ENCODE measurements around the gene ZNF541. TPM values are rescaled to one million over a fixed set of nuclear protein-coding genes. Genes with fewer than 3 reads are reported as not detected.
A peak's percentile ranks its signal among the peaks of the same experiment; 100 is the strongest.

Gene ZNF541
- total RNA-seq, 2 donors from 2014 or later: 0.23 to 13.9 TPM

- Histone ChIP-seq H3K9me3 (no peaks in the 10 kb centered on the region), H3K4me1 (replicated peaks) (peaks cover 13% of the 10 kb centered on the region), H3K27me3 (replicated peaks; ENCODE audit: insufficient read depth) (no peaks in the 10 kb centered on the region), H3K36me3 (no peaks in the 10 kb centered on the region), H3K27ac (no peak overlapping the region), H3K4me3 (no peak overlapping the region)
- no peak for DNase-seq (ENCODE audit: low spot score)
- intact Hi-C loops (cut with DNase I): no loop called here
- TF ChIP-seq POLR2AphosphoS5 (IDR thresholded peaks at IDR 0.05): no peak
- TF ChIP-seq POLR2A (IDR thresholded peaks at IDR 0.05): no peak
- TF ChIP-seq, protein P1, sequence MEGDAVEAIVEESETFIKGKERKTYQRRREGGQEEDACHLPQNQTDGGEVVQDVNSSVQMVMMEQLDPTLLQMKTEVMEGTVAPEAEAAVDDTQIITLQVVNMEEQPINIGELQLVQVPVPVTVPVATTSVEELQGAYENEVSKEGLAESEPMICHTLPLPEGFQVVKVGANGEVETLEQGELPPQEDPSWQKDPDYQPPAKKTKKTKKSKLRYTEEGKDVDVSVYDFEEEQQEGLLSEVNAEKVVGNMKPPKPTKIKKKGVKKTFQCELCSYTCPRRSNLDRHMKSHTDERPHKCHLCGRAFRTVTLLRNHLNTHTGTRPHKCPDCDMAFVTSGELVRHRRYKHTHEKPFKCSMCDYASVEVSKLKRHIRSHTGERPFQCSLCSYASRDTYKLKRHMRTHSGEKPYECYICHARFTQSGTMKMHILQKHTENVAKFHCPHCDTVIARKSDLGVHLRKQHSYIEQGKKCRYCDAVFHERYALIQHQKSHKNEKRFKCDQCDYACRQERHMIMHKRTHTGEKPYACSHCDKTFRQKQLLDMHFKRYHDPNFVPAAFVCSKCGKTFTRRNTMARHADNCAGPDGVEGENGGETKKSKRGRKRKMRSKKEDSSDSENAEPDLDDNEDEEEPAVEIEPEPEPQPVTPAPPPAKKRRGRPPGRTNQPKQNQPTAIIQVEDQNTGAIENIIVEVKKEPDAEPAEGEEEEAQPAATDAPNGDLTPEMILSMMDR (IDR thresholded peaks at IDR 0.05): no peak
- 87% methylated on average over 7 of the region's 7 CpGs for WGBS
Observed at GRCh38 chr19:47615230-47615629, 42.3 kb upstream of the ZNF541 start.

DNA sequence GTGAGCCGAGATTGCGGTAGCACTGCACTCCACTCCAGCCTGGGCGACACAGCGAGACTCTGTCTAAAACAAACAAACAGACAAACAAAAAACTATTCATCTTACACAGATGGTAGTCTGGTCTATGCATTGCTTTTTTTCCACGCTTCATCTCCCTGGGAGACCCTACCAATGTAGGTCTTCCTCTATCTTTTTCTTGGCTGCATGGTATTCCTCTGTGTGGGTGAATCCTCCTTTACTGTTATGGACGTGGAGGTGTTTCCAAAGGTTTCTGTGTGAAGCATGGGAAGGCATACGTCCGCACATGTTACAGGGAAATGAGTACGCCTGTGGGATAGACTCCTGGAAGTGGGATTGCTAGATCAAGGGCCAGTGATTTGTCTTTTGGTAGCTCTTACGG lies 41.6 kb upstream of the ZNF541 start:
- intact Hi-C loops (cut with DNase I): loop anchor here (5.0 kb wide), 1 partner anchor 83 kb away; no protein-coding TSS in a partner anchor
- H3K36me3 ChIP-seq: no peaks in the 10 kb centered on the region
- no peak overlapping the region for H3K27ac ChIP-seq
- TF ChIP-seq POLR2AphosphoS5 (IDR thresholded peaks at IDR 0.05): no peak
- TF ChIP-seq, protein P1 (IDR thresholded peaks at IDR 0.05): no peak
- TF ChIP-seq POLR2A (IDR thresholded peaks at IDR 0.05): no peak
- H3K27me3 ChIP-seq (replicated peaks; ENCODE audit: insufficient read depth): no peaks in the 10 kb centered on the region
- H3K9me3 ChIP-seq: no peaks in the 10 kb centered on the region
- DNase-seq (ENCODE audit: low spot score): no peak
- 96% methylated on average over 10 of the region's 10 CpGs for WGBS
- peaks cover 13% of the 10 kb centered on the region for H3K4me1 ChIP-seq (replicated peaks)
- H3K4me3 ChIP-seq: no peak overlapping the region

GRCh38 chr19:47614021-47614295 lies 41.0 kb upstream of the ZNF541 start:
- H3K36me3 ChIP-seq: no peaks in the 10 kb centered on the region
- TF ChIP-seq, protein P1 (IDR thresholded peaks at IDR 0.05): no peak
- TF ChIP-seq POLR2AphosphoS5 (IDR thresholded peaks at IDR 0.05) (no peak), POLR2A (IDR thresholded peaks at IDR 0.05) (no peak)
- H3K4me1 ChIP-seq (replicated peaks): peaks cover 13% of the 10 kb centered on the region
- DNase-seq (ENCODE audit: low spot score): no peak
- H3K4me3 ChIP-seq: no peak overlapping the region
- H3K9me3 ChIP-seq: no peaks in the 10 kb centered on the region
- WGBS: 37% methylated on average over 3 of the region's 3 CpGs
- peak overlapping the region in 1 of 2 donors; percentile 3 for H3K27ac ChIP-seq
- intact Hi-C loops (cut with DNase I): loop anchor here (5.0 kb wide), 1 partner anchor 83 kb away; no protein-coding TSS in a partner anchor
- no peaks in the 10 kb centered on the region for H3K27me3 ChIP-seq (replicated peaks; ENCODE audit: insufficient read depth)

- Histone ChIP-seq H3K27me3 (replicated peaks; ENCODE audit: insufficient read depth) (no peaks in the 10 kb centered on the region), H3K4me3 (no peak overlapping the region), H3K4me1 (replicated peaks) (peaks cover 12% of the 10 kb centered on the region), H3K27ac (peak overlapping the region; percentile 3 to 12), H3K9me3 (no peaks in the 10 kb centered on the region), H3K36me3 (no peaks in the 10 kb centered on the region)
- WGBS: 52% methylated on average over 14 of the region's 14 CpGs
- intact Hi-C loops (cut with DNase I): loop anchor here (5.0 kb wide), 1 partner anchor 84 kb away; no protein-coding TSS in a partner anchor
- DNase-seq (ENCODE audit: low spot score): no peak
- no peak for TF ChIP-seq POLR2AphosphoS5 (IDR thresholded peaks at IDR 0.05)
- TF ChIP-seq POLR2A (IDR thresholded peaks at IDR 0.05): no peak
- TF ChIP-seq, protein P1 (IDR thresholded peaks at IDR 0.05): no peak
Observed at GRCh38 chr19:47613165-47614020, 40.4 kb upstream of the ZNF541 start.

GRCh38 chr19:47610902-47611301 lies 38.0 kb upstream of the ZNF541 start:
- H3K4me3 ChIP-seq: peak overlapping the region; percentile 78 to 93
- TF ChIP-seq POLR2A (IDR thresholded peaks at IDR 0.05) (no peak), POLR2AphosphoS5 (IDR thresholded peaks at IDR 0.05) (no peak)
- TF ChIP-seq, protein P1 (IDR thresholded peaks at IDR 0.05): no peak
- H3K36me3 ChIP-seq: no peaks in the 10 kb centered on the region
- no peaks in the 10 kb centered on the region for H3K9me3 ChIP-seq
- H3K27ac ChIP-seq: peak overlapping the region; percentile 96 to 97
- DNase-seq (ENCODE audit: low spot score): peak; percentile 16
- H3K27me3 ChIP-seq (replicated peaks; ENCODE audit: insufficient read depth): no peaks in the 10 kb centered on the region
- 39% methylated on average over 7 of the region's 7 CpGs for WGBS
- intact Hi-C loops (cut with DNase I): loop anchor here (5.0 kb wide), 1 partner anchor 86 kb away; no protein-coding TSS in a partner anchor
- H3K4me1 ChIP-seq (replicated peaks): peaks cover 5% of the 10 kb centered on the region

Data from prostate gland (tissue), 2 donors.